CD4-positive, alpha-beta T cell treated with Interleukin-2 at 100 ng/mL for 4 hours (primary cell): ENCODE measurements around the gene OTOR.

Experiments used
- DNase-seq: peaks from one replicate; pipeline ENCODE4 v3.0.0-alpha.2; 2020; ENCODE audit warnings: low spot score

Gene OTOR

GRCh38 chr20:16748308-16748900, at the start of gene OTOR:
OTOR (plus strand) TSS chr20:16748358; CDS start chr20:16748402, 44 bp downstream.
- no peak for DNase-seq

GRCh38 chr20:16699293-16699692, 48.9 kb upstream of the OTOR start:
- DNase-seq: no peak

- DNase-seq: peak; percentile 33
These were observed 46.9 kb upstream of the OTOR start for GRCh38 chr20:16701296-16701695.

- DNase-seq: no peak
These were observed 44.6 kb upstream of the OTOR start for GRCh38 chr20:16703570-16703969.

- no peak for DNase-seq
These were observed 40.5 kb upstream of the OTOR start for GRCh38 chr20:16707674-16708073.

GRCh38 chr20:16708602-16709001, 39.6 kb upstream of the OTOR start:
- DNase-seq: no peak

- DNase-seq: peak; percentile 19
These were observed 39.1 kb upstream of the OTOR start for GRCh38 chr20:16709017-16709416.

- DNase-seq: no peak
These were observed 37.4 kb upstream of the OTOR start for GRCh38 chr20:16710781-16711180.

GRCh38 chr20:16711661-16712258, 36.4 kb upstream of the OTOR start:
- DNase-seq: no peak

- no peak for DNase-seq
These were observed 35.6 kb upstream of the OTOR start for GRCh38 chr20:16712511-16712947.

- DNase-seq: no peak
These were observed 35.1 kb upstream of the OTOR start for GRCh38 chr20:16713066-16713465.

- no peak for DNase-seq
These were observed 33.9 kb upstream of the OTOR start for GRCh38 chr20:16714242-16714641.

GRCh38 chr20:16714751-16715150, 33.4 kb upstream of the OTOR start:
- no peak for DNase-seq

- DNase-seq: no peak
These were observed 28.7 kb upstream of the OTOR start for GRCh38 chr20:16719421-16719820.

GRCh38 chr20:16729080-16729479, 19.1 kb upstream of the OTOR start:
- no peak for DNase-seq

- peak; percentile 93 for DNase-seq
These were observed 18.3 kb upstream of the OTOR start, which contains the start of gene SNRPB2 for GRCh38 chr20:16729565-16730460. SNRPB2 (plus strand) TSS chr20:16730026; CDS start chr20:16731703, 1,677 bp downstream.

- peak; percentile 18 for DNase-seq
These were observed 15.5 kb upstream of the OTOR start for GRCh38 chr20:16732506-16733152.

- no peak for DNase-seq
These were observed 7.6 kb upstream of the OTOR start for GRCh38 chr20:16740365-16741072.

- DNase-seq: no peak
These were observed 3.9 kb upstream of the OTOR start for GRCh38 chr20:16744178-16744807.

GRCh38 chr20:16745204-16745603, 3.0 kb upstream of the OTOR start:
- DNase-seq: no peak

GRCh38 chr20:16747291-16747811, 807 bp upstream of the OTOR start:
- no peak for DNase-seq
